Measurements from ENCODE around the gene CHST8.

CHST8 gene

DNA sequence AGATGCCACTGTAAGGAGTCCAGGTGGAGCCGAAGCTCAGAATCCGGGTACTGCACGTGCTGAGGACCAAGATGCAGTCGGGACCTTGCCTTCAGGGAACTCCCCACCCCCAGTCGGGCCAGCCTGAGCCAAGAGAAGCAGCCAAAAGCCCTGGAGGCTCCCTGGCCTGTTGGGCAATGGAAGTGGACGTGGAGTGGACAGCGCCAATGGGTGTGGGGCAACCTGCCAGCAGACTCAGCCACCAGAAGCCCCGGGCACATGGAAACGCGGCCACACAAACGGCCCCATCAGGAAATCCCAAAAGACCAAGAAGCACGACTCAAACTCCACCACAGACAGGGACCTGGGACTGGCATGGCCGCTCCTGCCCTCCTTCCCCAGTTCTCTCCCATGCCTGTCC, 144.9 kb downstream of the CHST8 start:
- Histone ChIP-seq H3K4me2 (ENCODE audit: low read depth, low read length, poor library complexity, severe bottlenecking) (no peak overlapping the region), H3K9me3 (ENCODE audit: insufficient read depth, low read length) (no peaks in the 10 kb centered on the region), H3K4me3 (ENCODE audit: insufficient read depth, low read length, poor library complexity, severe bottlenecking) (no peak overlapping the region), H3F3A (ENCODE audit: insufficient read depth) (no peaks in the 10 kb centered on the region), H3K79me2 (ENCODE audit: insufficient read depth, low read length) (no peaks in the 10 kb centered on the region), H3K27ac (ENCODE audit: low read depth, low read length) (no peak overlapping the region), H2AFZ (ENCODE audit: low read depth, low read length, severe bottlenecking) (no peak overlapping the region), H3K9me2 (replicated peaks; ENCODE audit: insufficient read depth, low read length) (no peaks in the 10 kb centered on the region), H3K27me3 (ENCODE audit: low read length) (no peaks in the 10 kb centered on the region), H4K20me1 (ENCODE audit: low read depth, low read length) (no peaks in the 10 kb centered on the region), H3K36me3 (ENCODE audit: low read length) (no peaks in the 10 kb centered on the region), H3K9ac (ENCODE audit: low read length) (no peak overlapping the region)
- TF ChIP-seq, protein P1, sequence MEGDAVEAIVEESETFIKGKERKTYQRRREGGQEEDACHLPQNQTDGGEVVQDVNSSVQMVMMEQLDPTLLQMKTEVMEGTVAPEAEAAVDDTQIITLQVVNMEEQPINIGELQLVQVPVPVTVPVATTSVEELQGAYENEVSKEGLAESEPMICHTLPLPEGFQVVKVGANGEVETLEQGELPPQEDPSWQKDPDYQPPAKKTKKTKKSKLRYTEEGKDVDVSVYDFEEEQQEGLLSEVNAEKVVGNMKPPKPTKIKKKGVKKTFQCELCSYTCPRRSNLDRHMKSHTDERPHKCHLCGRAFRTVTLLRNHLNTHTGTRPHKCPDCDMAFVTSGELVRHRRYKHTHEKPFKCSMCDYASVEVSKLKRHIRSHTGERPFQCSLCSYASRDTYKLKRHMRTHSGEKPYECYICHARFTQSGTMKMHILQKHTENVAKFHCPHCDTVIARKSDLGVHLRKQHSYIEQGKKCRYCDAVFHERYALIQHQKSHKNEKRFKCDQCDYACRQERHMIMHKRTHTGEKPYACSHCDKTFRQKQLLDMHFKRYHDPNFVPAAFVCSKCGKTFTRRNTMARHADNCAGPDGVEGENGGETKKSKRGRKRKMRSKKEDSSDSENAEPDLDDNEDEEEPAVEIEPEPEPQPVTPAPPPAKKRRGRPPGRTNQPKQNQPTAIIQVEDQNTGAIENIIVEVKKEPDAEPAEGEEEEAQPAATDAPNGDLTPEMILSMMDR (IDR thresholded peaks at IDR 0.05; ENCODE audit: insufficient read depth, low read length, poor library complexity, severe bottlenecking) = no peak
- no peak for TF ChIP-seq EZH2phosphoT487 (conservative IDR thresholded peaks at IDR 0.05; ENCODE audit: low read length)

DNA sequence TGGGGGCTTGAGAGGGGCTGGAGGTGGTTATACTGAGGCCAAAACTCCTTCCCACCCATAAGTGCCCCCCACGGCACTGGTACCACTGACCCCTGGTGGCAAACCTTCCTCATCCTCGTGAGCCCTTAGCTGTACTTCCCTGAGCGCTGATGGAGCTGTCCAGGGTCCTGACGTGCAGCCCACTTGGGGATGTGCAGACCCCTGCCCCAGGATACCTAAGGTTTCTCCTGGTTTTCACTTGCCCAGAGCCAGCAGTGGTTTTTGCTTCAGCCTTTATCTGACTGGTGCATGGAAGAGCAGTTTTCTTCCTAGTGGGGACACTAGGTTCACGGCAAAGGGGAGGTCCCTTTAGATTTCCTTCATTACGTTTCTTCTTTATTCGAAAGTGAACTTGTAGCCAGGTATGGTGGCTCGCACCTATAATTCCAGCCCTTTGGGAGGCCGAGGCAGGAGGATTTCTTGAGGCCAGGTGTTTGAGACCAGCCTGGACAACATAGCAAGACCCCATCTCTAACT, 146.2 kb downstream of the CHST8 start:
- Histone ChIP-seq H2AFZ (ENCODE audit: low read depth, low read length, severe bottlenecking) (no peak overlapping the region), H3K9me3 (ENCODE audit: insufficient read depth, low read length) (no peaks in the 10 kb centered on the region), H3F3A (ENCODE audit: insufficient read depth) (no peaks in the 10 kb centered on the region), H3K4me2 (ENCODE audit: low read depth, low read length, poor library complexity, severe bottlenecking) (no peak overlapping the region), H3K36me3 (ENCODE audit: low read length) (no peaks in the 10 kb centered on the region), H3K4me3 (ENCODE audit: insufficient read depth, low read length, poor library complexity, severe bottlenecking) (no peak overlapping the region), H4K20me1 (ENCODE audit: low read depth, low read length) (no peaks in the 10 kb centered on the region), H3K79me2 (ENCODE audit: insufficient read depth, low read length) (no peaks in the 10 kb centered on the region), H3K9ac (ENCODE audit: low read length) (no peak overlapping the region), H3K27me3 (ENCODE audit: low read length) (no peaks in the 10 kb centered on the region), H3K27ac (ENCODE audit: low read depth, low read length) (no peak overlapping the region), H3K9me2 (replicated peaks; ENCODE audit: insufficient read depth, low read length) (no peaks in the 10 kb centered on the region)
- TF ChIP-seq, protein P1 (IDR thresholded peaks at IDR 0.05; ENCODE audit: insufficient read depth, low read length, poor library complexity, severe bottlenecking) = no peak
- no peak for TF ChIP-seq EZH2phosphoT487 (conservative IDR thresholded peaks at IDR 0.05; ENCODE audit: low read length)

DNA sequence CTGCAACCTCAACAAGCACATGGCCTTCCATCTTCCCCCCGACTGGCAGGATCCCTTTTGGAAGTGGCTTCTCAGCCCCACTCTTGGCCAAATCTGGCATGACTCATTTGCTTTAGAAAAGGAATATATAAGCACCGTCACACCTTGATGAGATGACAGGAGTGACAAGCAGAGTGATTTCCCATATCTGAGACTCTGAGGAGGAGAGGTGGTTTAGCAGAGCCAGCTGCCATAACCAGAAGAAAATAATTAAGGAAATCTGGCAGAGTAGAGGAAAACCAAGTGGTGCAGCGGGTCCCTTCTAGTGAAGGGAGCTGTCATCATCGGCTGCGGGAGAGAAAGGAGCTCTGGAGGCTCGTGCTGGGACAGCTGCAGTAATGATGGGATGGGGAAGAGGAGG, 147.5 kb downstream of the CHST8 start:
- Histone ChIP-seq H3K27me3 (ENCODE audit: low read length) (no peaks in the 10 kb centered on the region), H2AFZ (ENCODE audit: low read depth, low read length, severe bottlenecking) (no peak overlapping the region), H4K20me1 (ENCODE audit: low read depth, low read length) (no peaks in the 10 kb centered on the region), H3K9me3 (ENCODE audit: insufficient read depth, low read length) (no peaks in the 10 kb centered on the region), H3K4me3 (ENCODE audit: insufficient read depth, low read length, poor library complexity, severe bottlenecking) (no peak overlapping the region), H3F3A (ENCODE audit: insufficient read depth) (no peaks in the 10 kb centered on the region), H3K27ac (ENCODE audit: low read depth, low read length) (no peak overlapping the region), H3K9me2 (replicated peaks; ENCODE audit: insufficient read depth, low read length) (no peaks in the 10 kb centered on the region), H3K4me2 (ENCODE audit: low read depth, low read length, poor library complexity, severe bottlenecking) (no peak overlapping the region), H3K79me2 (ENCODE audit: insufficient read depth, low read length) (no peaks in the 10 kb centered on the region), H3K36me3 (ENCODE audit: low read length) (no peaks in the 10 kb centered on the region), H3K9ac (ENCODE audit: low read length) (no peak overlapping the region)
- TF ChIP-seq EZH2phosphoT487 (conservative IDR thresholded peaks at IDR 0.05; ENCODE audit: low read length) = no peak
- TF ChIP-seq, protein P1 (IDR thresholded peaks at IDR 0.05; ENCODE audit: insufficient read depth, low read length, poor library complexity, severe bottlenecking) = no peak
